GM12875 (cell line): ENCODE measurements around the gene FOXN3.

Experiments
- H3K4me3 ChIP-seq: one replicate; pipeline ENCODE4 v1.5.1; 2011; ENCODE audit warnings: low read depth, low read length, control low read depth
- TF ChIP-seq, protein P1 (sequence below): IDR thresholded peaks from 2 replicates; pipeline ENCODE4 v1.5.1; 2011; ENCODE audit warnings: low read depth, mild to moderate bottlenecking, control low read depth, inconsistent platforms, low read length, moderate library complexity, borderline replicate concordance; ENCODE audit not compliant: insufficient read depth

The FOXN3 gene

DNA sequence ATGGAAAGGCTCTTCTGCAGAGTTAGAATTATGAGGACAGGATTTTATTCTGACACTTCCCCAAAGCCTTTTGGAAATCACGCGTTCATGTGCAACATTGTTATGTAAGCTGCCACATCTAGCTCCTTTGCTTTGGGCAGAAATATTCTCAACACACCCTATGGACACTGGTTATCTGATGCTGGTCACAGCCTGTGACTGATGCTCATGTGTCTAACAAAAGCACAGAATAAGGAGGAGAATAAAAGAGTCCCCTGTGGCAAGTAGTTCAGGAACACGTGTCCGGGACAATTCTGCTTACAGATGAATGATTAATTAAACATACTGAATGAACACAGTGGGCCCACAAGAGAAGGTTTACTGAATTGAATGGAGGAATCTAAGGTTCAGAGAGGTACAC, 22.1 kb downstream of the FOXN3 start:
- TF ChIP-seq, protein P1, sequence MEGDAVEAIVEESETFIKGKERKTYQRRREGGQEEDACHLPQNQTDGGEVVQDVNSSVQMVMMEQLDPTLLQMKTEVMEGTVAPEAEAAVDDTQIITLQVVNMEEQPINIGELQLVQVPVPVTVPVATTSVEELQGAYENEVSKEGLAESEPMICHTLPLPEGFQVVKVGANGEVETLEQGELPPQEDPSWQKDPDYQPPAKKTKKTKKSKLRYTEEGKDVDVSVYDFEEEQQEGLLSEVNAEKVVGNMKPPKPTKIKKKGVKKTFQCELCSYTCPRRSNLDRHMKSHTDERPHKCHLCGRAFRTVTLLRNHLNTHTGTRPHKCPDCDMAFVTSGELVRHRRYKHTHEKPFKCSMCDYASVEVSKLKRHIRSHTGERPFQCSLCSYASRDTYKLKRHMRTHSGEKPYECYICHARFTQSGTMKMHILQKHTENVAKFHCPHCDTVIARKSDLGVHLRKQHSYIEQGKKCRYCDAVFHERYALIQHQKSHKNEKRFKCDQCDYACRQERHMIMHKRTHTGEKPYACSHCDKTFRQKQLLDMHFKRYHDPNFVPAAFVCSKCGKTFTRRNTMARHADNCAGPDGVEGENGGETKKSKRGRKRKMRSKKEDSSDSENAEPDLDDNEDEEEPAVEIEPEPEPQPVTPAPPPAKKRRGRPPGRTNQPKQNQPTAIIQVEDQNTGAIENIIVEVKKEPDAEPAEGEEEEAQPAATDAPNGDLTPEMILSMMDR, result no peak
- no peak overlapping the region for H3K4me3 ChIP-seq

DNA sequence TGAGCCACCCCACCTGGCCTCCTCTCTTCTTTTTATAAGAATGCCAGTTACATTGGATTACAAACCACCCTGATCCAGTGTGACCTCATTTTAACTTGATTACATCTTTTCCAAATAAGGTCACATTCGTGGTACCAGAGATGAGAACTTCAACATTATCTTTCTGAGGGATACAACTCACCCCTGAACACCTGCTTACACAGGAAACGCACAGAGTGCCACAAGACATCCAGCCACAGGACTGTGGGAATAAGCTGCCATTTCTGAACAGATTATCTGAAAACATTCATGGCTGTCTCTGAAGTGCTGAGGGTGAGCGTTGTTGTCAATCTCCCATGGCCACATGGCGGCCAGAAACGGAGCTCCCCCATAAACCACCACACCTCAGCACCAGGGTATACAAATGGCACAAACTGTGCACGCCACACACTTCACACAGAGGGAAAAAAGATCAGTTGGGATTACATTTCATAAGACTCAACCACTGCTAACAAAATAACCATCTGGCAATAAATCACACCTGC, 23.7 kb downstream of the FOXN3 start:
- H3K4me3 ChIP-seq, result no peak overlapping the region
- TF ChIP-seq, protein P1, result no peak

DNA sequence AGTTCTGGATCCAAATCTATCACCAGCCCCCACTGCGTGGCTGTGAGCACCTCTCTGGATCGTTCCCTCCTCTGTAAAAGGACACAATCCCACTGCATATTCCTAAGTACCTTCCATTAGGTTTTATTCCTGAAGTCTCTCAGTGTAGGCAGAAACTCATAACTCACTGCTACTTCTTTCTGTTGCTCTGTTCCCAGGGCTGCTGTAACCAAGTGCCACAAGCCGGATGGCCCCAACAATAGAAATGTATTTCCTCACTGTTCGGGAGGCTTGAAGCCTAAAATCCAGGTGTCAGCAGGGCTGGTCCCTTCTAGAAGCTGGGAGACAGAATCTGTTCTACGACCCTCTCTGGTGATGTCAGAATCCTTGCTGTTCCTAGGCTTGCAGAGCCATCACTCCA, 24.9 kb downstream of the FOXN3 start:
- no peak overlapping the region for H3K4me3 ChIP-seq
- TF ChIP-seq, protein P1, result no peak

DNA sequence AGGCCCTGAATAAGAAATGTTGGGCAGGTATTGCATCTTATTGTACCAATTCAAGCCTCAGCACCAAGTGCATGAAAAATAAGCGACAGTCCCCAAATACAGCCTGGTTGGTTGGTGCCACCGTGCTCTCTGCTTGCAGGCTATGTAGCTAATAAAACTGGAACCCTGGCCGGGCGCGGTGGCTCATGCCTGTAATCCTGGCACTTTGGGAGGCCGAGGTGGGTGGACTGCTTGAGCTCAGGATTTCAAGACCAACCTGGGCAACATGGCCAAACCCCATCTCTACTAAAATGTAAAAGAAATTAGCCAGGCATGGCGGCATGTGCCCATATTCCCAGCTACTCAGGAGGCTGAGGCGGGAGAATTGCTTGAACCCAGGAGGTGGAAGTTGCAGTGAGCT, 25.5 kb downstream of the FOXN3 start:
- TF ChIP-seq, protein P1, result no peak

DNA sequence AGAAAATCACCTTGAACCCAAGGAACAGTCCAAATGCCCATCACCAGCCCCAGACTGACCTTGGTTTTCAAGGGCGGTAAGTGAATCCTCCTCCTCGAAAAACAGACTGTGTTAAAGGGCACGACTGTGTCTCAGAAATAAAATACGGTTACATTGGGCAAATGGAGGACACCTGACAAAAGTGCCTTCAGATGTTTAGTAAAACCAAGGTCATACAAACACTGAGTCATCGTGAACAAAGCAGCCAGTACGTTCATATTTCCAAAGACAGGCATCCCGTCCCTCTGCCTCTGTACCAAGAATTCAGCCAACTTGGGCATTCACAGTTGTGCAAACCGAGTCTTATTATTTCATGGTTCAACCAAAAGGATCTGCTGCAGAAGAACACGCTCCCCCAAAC, 25.9 kb downstream of the FOXN3 start:
- no peak overlapping the region for H3K4me3 ChIP-seq
- TF ChIP-seq, protein P1, result no peak

More for the DNA sequence above, 25.5 kb downstream of the FOXN3 start:
- H3K4me3 ChIP-seq, result no peak overlapping the region

DNA sequence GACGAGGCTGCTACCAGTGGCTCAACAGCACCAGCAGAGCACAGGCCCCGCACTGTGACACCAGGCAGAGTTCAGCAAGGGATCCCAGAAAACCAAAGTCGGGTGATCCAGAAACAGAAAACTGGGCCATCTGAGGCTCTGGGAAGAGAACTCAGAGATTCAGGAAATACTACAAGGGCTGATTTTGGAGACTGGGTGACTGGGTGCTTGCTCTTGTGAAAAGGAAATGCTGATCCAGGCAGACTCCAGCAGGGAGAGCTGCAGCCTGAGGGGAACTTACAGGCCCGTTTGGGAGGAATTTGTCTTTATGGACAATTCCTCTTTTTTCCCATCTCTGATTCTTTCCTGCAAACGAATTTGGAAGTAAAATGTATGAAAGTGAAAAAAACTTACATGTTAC, 28.2 kb downstream of the FOXN3 start:
- TF ChIP-seq, protein P1, result no peak
- no peak overlapping the region for H3K4me3 ChIP-seq

DNA sequence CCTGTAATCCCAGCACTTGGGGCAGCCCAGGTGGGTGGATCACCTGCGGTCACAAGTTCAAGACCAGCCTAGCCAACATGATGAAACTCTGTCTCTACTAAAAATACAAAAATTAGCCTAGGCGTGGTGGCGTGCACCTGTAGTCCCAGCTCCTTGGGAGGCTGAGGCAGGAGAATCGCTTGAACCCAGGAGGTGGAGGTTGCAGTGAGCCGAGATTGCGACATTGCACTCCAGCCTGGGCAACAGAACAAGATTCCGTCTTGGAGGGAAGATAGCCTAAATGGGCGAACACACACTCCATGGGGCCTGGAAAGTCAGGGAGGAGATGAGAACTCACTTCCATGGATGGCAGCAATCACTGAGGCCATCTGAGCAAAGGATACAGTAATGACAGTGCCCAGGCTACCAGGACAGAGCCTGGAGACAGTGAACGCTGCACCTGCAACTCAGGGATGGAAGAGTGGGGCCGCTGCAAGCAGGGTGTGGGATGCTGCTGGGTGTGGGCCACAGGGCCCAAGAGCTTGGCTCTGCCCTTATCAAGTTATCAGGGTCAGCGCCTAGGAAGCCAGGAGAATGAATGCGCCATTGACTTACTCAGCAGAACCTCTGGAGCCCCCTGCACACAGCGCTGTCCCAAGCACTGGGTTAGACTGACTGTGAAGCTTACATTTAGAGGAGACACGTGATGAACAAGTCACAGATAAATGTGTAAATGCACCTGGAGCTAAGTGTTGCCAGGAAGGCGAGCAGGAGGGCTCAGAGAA, 28.9 kb downstream of the FOXN3 start:
- H3K4me3 ChIP-seq, result no peak overlapping the region
- TF ChIP-seq, protein P1, result no peak
